Measurements from ENCODE around the gene CYSLTR1.
A peak's percentile ranks its signal among the peaks of the same experiment; 100 is the strongest.

Gene CYSLTR1, protein sequence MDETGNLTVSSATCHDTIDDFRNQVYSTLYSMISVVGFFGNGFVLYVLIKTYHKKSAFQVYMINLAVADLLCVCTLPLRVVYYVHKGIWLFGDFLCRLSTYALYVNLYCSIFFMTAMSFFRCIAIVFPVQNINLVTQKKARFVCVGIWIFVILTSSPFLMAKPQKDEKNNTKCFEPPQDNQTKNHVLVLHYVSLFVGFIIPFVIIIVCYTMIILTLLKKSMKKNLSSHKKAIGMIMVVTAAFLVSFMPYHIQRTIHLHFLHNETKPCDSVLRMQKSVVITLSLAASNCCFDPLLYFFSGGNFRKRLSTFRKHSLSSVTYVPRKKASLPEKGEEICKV

DNA sequence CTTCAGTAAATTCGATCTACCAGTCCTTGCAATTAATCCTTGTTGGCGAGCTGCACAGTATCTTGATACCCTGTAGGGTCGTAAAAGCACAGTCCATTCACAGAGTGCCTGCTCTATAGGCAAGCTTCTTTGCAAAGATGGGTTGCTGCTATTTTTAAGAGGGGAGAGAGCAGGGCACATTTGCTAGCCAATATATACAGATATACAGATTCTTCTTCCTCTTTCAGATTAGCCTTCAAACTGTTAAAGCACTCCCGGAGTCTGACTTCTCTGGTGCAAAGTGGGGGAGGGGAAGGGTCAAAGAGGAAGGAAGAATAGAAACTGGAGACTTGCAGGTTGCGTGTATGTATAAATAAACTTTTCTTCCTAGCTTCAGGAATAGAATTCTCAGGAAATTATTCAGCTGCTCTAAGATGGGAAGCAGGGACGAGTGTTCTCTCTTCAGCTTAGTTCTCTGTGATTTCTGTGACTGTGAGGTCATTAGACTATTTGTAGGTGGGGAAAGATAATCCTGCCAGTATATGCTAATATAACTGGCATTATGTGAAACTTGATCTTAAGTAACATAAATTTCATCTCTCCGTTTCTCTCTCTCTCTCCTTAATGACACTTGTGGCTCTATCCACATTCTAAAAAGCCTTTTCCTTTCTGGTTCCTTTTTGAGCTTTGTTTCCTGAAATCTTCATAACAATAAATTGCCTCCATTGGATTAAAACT lies at the start of gene CYSLTR1:
TSS of gene CYSLTR1 (minus strand) at position 242 of the 717 bp plus-strand sequence. CDS start 53,865 bp downstream, outside the sequence.
- Histone ChIP-seq H3K4me3 (ENCODE audit: low read depth in 1 of 5, low read length in 5 of 5) (peak within 1 kb of the TSS; percentile 34 to 60 (median 41)), H3K4me1 (ENCODE audit: control insufficient read depth in 5 of 5, insufficient read depth in 5 of 5, low read length in 5 of 5) (peaks cover 0 to 4% (median 3%) of the 10 kb centered on the region in 5 donors), H3K27ac (ENCODE audit: low read depth, low read length) (no peak within 1 kb of the TSS), H3K9ac (ENCODE audit: low read length in 5 of 5) (peak within 1 kb of the TSS in 4 of 5 donors; percentile 0 to 63 (median 44)), H3K9me3 (ENCODE audit: control insufficient read depth in 5 of 5, low read length in 5 of 5) (no peaks in the 10 kb centered on the region), H3K27me3 (ENCODE audit: control insufficient read depth in 5 of 5, insufficient read depth in 4 of 5, low read length in 5 of 5) (peaks cover 0 to 4% (median 0%) of the 10 kb centered on the region in 5 donors), H3K36me3 (ENCODE audit: control insufficient read depth in 5 of 5, insufficient read depth in 5 of 5, low read length in 5 of 5) (no peaks in the 10 kb centered on the region)

DNA sequence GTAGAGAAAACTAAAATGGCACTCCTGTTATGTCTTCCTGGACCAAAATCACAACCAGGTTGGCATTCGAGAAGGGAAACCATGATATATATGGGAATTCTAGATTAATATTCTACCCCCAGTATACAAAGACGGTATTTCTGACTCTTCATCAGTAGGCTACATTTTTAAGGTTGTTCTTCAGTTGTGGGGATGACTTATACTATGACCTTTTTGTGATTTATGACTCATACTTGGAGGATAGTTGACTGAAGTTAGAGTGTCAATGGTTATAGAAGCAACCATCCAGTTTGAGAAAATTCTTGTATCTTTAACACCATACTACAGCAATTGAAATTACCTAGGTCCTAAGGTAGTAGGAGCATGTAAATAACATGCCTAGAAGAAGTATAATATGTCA lies 49.8 kb upstream of the CYSLTR1 start:
- no peaks in the 10 kb centered on the region for H3K36me3 ChIP-seq (ENCODE audit: control insufficient read depth in 5 of 5, insufficient read depth in 5 of 5, low read length in 5 of 5)
- H3K4me1 ChIP-seq (ENCODE audit: control insufficient read depth in 5 of 5, insufficient read depth in 5 of 5, low read length in 5 of 5), result peaks cover 4 to 17% (median 15%) of the 10 kb centered on the region in 5 donors
- no peaks in the 10 kb centered on the region for H3K9me3 ChIP-seq (ENCODE audit: control insufficient read depth in 5 of 5, low read length in 5 of 5)
- H3K4me3 ChIP-seq (ENCODE audit: low read depth in 1 of 5, low read length in 5 of 5), result no peak overlapping the region
- no peak overlapping the region for H3K9ac ChIP-seq (ENCODE audit: low read length in 5 of 5)
- no peaks in the 10 kb centered on the region for H3K27me3 ChIP-seq (ENCODE audit: control insufficient read depth in 5 of 5, insufficient read depth in 4 of 5, low read length in 5 of 5)
- no peak overlapping the region for H3K27ac ChIP-seq (ENCODE audit: low read depth, low read length)

DNA sequence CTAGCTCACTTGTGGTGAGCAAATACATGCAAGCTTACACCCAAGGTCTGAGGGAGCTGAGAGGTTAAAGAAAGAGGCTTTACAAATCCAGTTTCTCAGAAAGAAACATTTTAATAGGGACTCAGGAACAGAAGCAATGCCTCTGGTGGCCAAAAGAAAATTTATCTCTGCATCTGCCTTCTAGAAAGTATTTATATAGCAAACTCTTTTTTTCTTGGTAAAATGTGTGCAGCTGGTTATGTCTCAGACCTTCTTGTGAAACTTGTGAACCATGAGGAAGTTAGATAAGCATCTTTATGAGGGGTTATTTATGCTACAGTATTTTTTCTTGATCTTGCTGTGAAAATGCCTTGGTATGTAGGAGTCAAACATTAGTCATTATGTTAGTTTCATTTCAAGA lies 48.5 kb upstream of the CYSLTR1 start:
- H3K36me3 ChIP-seq (ENCODE audit: control insufficient read depth in 5 of 5, insufficient read depth in 5 of 5, low read length in 5 of 5), result no peaks in the 10 kb centered on the region
- no peaks in the 10 kb centered on the region for H3K9me3 ChIP-seq (ENCODE audit: control insufficient read depth in 5 of 5, low read length in 5 of 5)
- H3K27me3 ChIP-seq (ENCODE audit: control insufficient read depth in 5 of 5, insufficient read depth in 4 of 5, low read length in 5 of 5), result no peaks in the 10 kb centered on the region
- H3K4me3 ChIP-seq (ENCODE audit: low read depth in 1 of 5, low read length in 5 of 5), result no peak overlapping the region
- H3K27ac ChIP-seq (ENCODE audit: low read depth, low read length), result no peak overlapping the region
- H3K9ac ChIP-seq (ENCODE audit: low read length in 5 of 5), result no peak overlapping the region
- peaks cover 4 to 17% (median 15%) of the 10 kb centered on the region in 5 donors for H3K4me1 ChIP-seq (ENCODE audit: control insufficient read depth in 5 of 5, insufficient read depth in 5 of 5, low read length in 5 of 5)

DNA sequence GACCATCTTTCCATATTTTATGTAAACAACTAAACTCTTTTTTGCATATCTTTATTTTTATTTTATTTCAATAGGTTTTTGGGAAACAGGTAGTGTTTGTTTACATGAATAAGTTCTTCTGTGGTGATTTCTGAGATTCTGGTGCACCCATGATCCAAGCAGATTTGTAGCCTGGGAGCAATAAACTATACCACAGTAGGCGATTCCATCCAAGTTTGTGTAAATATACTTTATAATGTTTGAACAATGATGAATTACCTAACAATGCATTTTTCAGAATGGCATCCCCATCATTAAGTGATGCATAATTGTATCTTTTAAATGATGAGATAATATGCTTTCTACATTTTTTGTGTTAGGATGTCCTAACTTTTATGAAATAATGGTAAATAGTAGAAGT lies 39.2 kb upstream of the CYSLTR1 start:
- H3K9ac ChIP-seq (ENCODE audit: low read length in 5 of 5), result no peak overlapping the region
- no peaks in the 10 kb centered on the region for H3K27me3 ChIP-seq (ENCODE audit: control insufficient read depth in 5 of 5, insufficient read depth in 4 of 5, low read length in 5 of 5)

DNA sequence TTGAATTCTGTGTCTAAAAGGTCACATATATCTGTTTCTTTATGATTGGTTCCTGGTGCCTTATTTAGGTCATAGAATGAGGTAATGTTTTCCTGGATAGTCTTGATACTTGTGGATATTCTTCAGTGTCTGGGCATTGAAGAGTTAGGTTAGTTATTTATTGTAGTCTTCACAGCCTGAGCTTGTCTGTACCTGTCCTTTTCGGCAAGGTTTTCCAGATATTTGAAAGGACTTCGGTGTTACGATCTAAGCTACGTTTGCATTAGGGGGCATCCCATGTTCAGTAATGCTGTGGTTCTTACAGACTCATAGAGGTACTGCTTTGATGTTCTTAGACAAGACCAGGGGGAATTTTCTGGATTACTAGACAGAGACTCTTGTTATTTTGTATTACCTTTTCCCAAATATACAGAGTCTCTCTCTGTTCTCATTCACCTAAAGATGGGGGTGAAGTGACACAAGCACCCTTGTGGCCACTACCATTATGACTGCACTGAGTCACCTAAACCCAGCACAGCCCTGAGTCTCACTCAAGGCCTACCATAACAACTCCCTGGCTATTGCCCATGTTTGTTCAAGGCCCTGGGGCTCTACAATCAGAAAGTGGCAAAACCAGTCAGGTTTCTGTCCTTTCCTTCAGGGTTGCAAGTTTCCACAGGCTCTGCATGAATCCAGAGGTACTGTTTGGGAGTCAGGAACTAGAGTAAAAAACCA lies 30.1 kb upstream of the CYSLTR1 start:
- Histone ChIP-seq H3K27ac (ENCODE audit: low read depth, low read length) (no peak overlapping the region), H3K4me1 (ENCODE audit: control insufficient read depth in 5 of 5, insufficient read depth in 5 of 5, low read length in 5 of 5) (no peaks in the 10 kb centered on the region), H3K27me3 (ENCODE audit: control insufficient read depth in 5 of 5, insufficient read depth in 4 of 5, low read length in 5 of 5) (peaks cover 0 to 5% (median 0%) of the 10 kb centered on the region in 5 donors), H3K36me3 (ENCODE audit: control insufficient read depth in 5 of 5, insufficient read depth in 5 of 5, low read length in 5 of 5) (no peaks in the 10 kb centered on the region), H3K9ac (ENCODE audit: low read length in 5 of 5) (no peak overlapping the region), H3K4me3 (ENCODE audit: low read depth in 1 of 5, low read length in 5 of 5) (no peak overlapping the region), H3K9me3 (ENCODE audit: control insufficient read depth in 5 of 5, low read length in 5 of 5) (peaks cover 0 to 8% (median 0%) of the 10 kb centered on the region in 5 donors)

More for the DNA sequence above, 39.2 kb upstream of the CYSLTR1 start:
- peaks cover 0 to 11% (median 3%) of the 10 kb centered on the region in 5 donors for H3K9me3 ChIP-seq (ENCODE audit: control insufficient read depth in 5 of 5, low read length in 5 of 5)
- no peak overlapping the region for H3K4me3 ChIP-seq (ENCODE audit: low read depth in 1 of 5, low read length in 5 of 5)
- no peaks in the 10 kb centered on the region for H3K36me3 ChIP-seq (ENCODE audit: control insufficient read depth in 5 of 5, insufficient read depth in 5 of 5, low read length in 5 of 5)
- H3K27ac ChIP-seq (ENCODE audit: low read depth, low read length), result no peak overlapping the region
- H3K4me1 ChIP-seq (ENCODE audit: control insufficient read depth in 5 of 5, insufficient read depth in 5 of 5, low read length in 5 of 5), result no peaks in the 10 kb centered on the region

DNA sequence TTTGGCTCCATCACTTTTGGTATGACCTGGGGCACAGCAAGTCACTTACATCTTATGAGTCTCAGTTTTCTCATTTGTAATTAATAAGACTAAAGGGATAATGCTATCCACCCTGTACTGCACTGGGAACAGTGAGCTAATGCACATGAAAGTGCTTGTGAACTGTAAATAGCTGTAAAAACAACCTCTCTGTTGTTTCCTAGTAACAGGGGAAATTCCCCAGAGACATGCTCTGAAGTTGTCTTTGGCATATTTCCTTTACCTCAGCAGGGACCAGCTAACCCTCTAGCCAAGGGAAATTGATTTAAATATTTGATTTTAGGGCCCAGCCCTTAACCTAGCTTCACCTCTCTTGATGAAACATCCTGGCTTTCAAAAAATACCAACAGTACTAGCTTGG lies 6.1 kb upstream of the CYSLTR1 start:
- H3K27me3 ChIP-seq (ENCODE audit: control insufficient read depth in 5 of 5, insufficient read depth in 4 of 5, low read length in 5 of 5), result peaks cover 0 to 4% (median 0%) of the 10 kb centered on the region in 5 donors
- H3K4me3 ChIP-seq (ENCODE audit: low read depth in 1 of 5, low read length in 5 of 5), result no peak overlapping the region
- no peak overlapping the region for H3K27ac ChIP-seq (ENCODE audit: low read depth, low read length)
- H3K36me3 ChIP-seq (ENCODE audit: control insufficient read depth in 5 of 5, insufficient read depth in 5 of 5, low read length in 5 of 5), result no peaks in the 10 kb centered on the region
- H3K4me1 ChIP-seq (ENCODE audit: control insufficient read depth in 5 of 5, insufficient read depth in 5 of 5, low read length in 5 of 5), result peaks cover 0 to 3% (median 0%) of the 10 kb centered on the region in 5 donors
- no peaks in the 10 kb centered on the region for H3K9me3 ChIP-seq (ENCODE audit: control insufficient read depth in 5 of 5, low read length in 5 of 5)
- H3K9ac ChIP-seq (ENCODE audit: low read length in 5 of 5), result no peak overlapping the region

DNA sequence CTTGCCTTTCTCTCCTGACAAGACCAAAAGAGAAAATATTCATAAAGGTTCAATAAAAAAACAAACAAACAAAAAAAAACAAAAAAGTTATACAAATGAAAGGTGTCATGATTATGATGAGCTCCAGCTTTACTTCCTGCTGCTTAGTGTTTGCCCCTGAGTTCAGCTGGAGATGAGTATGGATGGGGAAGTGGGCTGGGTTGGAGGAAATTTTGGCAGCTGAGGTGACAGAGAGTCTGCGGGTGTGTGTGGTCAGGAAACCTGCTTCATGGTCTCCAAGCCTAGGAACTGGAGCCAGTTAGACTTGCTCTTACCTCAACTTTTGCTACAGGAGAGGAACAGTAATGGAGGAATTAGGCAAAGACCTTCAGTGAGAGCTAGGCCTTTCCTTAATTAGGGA lies 4.3 kb upstream of the CYSLTR1 start:
- no peaks in the 10 kb centered on the region for H3K9me3 ChIP-seq (ENCODE audit: control insufficient read depth in 5 of 5, low read length in 5 of 5)
- H3K36me3 ChIP-seq (ENCODE audit: control insufficient read depth in 5 of 5, insufficient read depth in 5 of 5, low read length in 5 of 5), result no peaks in the 10 kb centered on the region
- H3K27ac ChIP-seq (ENCODE audit: low read depth, low read length), result no peak overlapping the region
- H3K4me3 ChIP-seq (ENCODE audit: low read depth in 1 of 5, low read length in 5 of 5), result no peak overlapping the region
- peaks cover 0 to 4% (median 0%) of the 10 kb centered on the region in 5 donors for H3K27me3 ChIP-seq (ENCODE audit: control insufficient read depth in 5 of 5, insufficient read depth in 4 of 5, low read length in 5 of 5)
- H3K4me1 ChIP-seq (ENCODE audit: control insufficient read depth in 5 of 5, insufficient read depth in 5 of 5, low read length in 5 of 5), result peaks cover 0 to 6% (median 4%) of the 10 kb centered on the region in 5 donors
- H3K9ac ChIP-seq (ENCODE audit: low read length in 5 of 5), result no peak overlapping the region

DNA sequence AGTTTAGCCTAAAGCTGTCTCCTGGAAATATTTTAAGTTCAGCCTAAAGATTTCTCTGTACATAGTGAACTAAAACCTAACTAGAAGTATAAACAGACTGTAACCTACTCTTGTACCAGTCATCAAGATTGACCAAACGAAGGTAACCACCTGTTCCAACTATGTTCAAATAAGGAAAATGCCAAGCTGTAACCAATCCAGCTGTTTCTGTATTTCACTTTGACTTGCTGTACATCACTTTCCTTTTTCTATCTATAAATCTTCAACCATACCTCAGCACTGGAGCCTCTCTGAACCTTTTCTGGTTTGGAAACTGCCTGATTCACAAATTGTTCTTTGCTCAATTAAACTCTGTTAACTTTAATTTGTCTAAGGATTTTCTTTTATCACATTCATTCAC lies 3.1 kb upstream of the CYSLTR1 start:
- H3K27me3 ChIP-seq (ENCODE audit: control insufficient read depth in 5 of 5, insufficient read depth in 4 of 5, low read length in 5 of 5), result peaks cover 0 to 4% (median 0%) of the 10 kb centered on the region in 5 donors
- peaks cover 0 to 6% (median 4%) of the 10 kb centered on the region in 5 donors for H3K4me1 ChIP-seq (ENCODE audit: control insufficient read depth in 5 of 5, insufficient read depth in 5 of 5, low read length in 5 of 5)
- no peaks in the 10 kb centered on the region for H3K9me3 ChIP-seq (ENCODE audit: control insufficient read depth in 5 of 5, low read length in 5 of 5)
- no peaks in the 10 kb centered on the region for H3K36me3 ChIP-seq (ENCODE audit: control insufficient read depth in 5 of 5, insufficient read depth in 5 of 5, low read length in 5 of 5)
- no peak overlapping the region for H3K27ac ChIP-seq (ENCODE audit: low read depth, low read length)
- H3K9ac ChIP-seq (ENCODE audit: low read length in 5 of 5), result no peak overlapping the region
- H3K4me3 ChIP-seq (ENCODE audit: low read depth in 1 of 5, low read length in 5 of 5), result no peak overlapping the region

DNA sequence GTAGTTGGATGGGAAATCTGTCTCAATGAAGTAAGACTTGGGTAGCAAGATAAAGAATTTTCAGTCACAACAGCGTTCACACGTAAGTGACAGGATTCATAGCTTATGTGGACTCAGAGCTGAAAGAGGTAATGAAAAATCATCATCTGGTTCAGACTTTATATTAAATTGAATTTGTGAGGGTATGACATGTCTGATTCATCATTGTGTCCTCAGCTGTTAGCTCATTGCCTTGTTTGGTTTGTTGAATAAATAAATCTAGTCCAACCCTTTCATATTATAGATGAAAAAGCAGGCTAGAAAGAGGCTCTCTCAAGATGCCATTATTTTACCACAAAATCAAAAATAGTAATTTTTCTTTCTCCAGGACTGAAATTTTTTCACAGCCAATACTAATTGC lies 2.7 kb upstream of the CYSLTR1 start:
- no peaks in the 10 kb centered on the region for H3K9me3 ChIP-seq (ENCODE audit: control insufficient read depth in 5 of 5, low read length in 5 of 5)
- peaks cover 0 to 4% (median 0%) of the 10 kb centered on the region in 5 donors for H3K27me3 ChIP-seq (ENCODE audit: control insufficient read depth in 5 of 5, insufficient read depth in 4 of 5, low read length in 5 of 5)
- no peaks in the 10 kb centered on the region for H3K36me3 ChIP-seq (ENCODE audit: control insufficient read depth in 5 of 5, insufficient read depth in 5 of 5, low read length in 5 of 5)
- H3K4me3 ChIP-seq (ENCODE audit: low read depth in 1 of 5, low read length in 5 of 5), result no peak overlapping the region
- peaks cover 0 to 6% (median 4%) of the 10 kb centered on the region in 5 donors for H3K4me1 ChIP-seq (ENCODE audit: control insufficient read depth in 5 of 5, insufficient read depth in 5 of 5, low read length in 5 of 5)
- no peak overlapping the region for H3K9ac ChIP-seq (ENCODE audit: low read length in 5 of 5)
- H3K27ac ChIP-seq (ENCODE audit: low read depth, low read length), result no peak overlapping the region
